Common myeloid progenitor, CD34-positive (primary cell): Measurements from ENCODE around the gene ADAR.

Experiments used
- CTCF ChIA-PET: fragments of 350-600 bp; sonication (Branson Sonifier 250); formaldehyde crosslinking; loops from one replicate; lab custom pipeline; 2021; ENCODE audit warnings: antibody characterized with exemption; lab: Charles Lee
- POLR2A ChIA-PET: fragments of 350-600 bp; sonication (Branson Sonifier 250); formaldehyde crosslinking; loops from one replicate; lab custom pipeline; 2021; ENCODE audit warnings: antibody characterized with exemption; lab: Charles Lee
- DNase-seq, 3 donors: peaks; one replicate each; pipeline versions ENCODE4 v3.0.0 to v3.0.0-alpha.2; 2013
- H3K27ac ChIP-seq, 2 experiments: 1 replicate in 1 of 2; 2 replicates in 1 of 2; pipeline ENCODE4 v1.7.0; 2013; ENCODE audit warnings: inconsistent platforms in 2 of 2, low read length in 2 of 2, mild to moderate bottlenecking in 2 of 2, low read depth in 1 of 2, moderate library complexity in 1 of 2; ENCODE audit not compliant: severe bottlenecking in 2 of 2, insufficient read depth in 1 of 2, poor library complexity in 1 of 2
- H3K27me3 ChIP-seq, 5 experiments: replicated peaks in 2 of 5; 1 replicate in 3 of 5; 2 replicates in 2 of 5; pipeline versions ENCODE4 v1.6.1 to v1.7.0; 2013; ENCODE audit warnings: low read length in 4 of 5, mild to moderate bottlenecking in 2 of 5, moderate library complexity in 2 of 5, inconsistent platforms in 1 of 5; ENCODE audit not compliant: insufficient read depth in 5 of 5, control insufficient read depth in 4 of 5
- H3K36me3 ChIP-seq, 4 experiments: 1 replicate in 2 of 4; 2 replicates in 2 of 4; pipeline versions ENCODE4 v1.6.1 to v1.7.0; 2013; ENCODE audit warnings: low read length in 3 of 4, control low read depth in 1 of 4, mild to moderate bottlenecking in 1 of 4; ENCODE audit not compliant: control insufficient read depth in 4 of 4, insufficient read depth in 4 of 4
- H3K4me1 ChIP-seq, 4 experiments: 1 replicate in 3 of 4; 2 replicates in 1 of 4; pipeline versions ENCODE4 v1.6.1 to v1.7.1; 2013; ENCODE audit warnings: low read length in 3 of 4, mild to moderate bottlenecking in 3 of 4, control low read depth in 1 of 4, inconsistent platforms in 1 of 4, moderate library complexity in 1 of 4; ENCODE audit not compliant: control insufficient read depth in 4 of 4, insufficient read depth in 4 of 4; ENCODE audit errors: control extremely low read depth in 1 of 4
- H3K4me3 ChIP-seq, 7 experiments: 1 replicate in 4 of 7; 2 replicates in 3 of 7; pipeline versions ENCODE4 v1.5.1 to v1.7.0; 2013; ENCODE audit warnings: mild to moderate bottlenecking in 7 of 7, low read length in 6 of 7, moderate library complexity in 6 of 7, inconsistent platforms in 2 of 7, low read depth in 2 of 7, control low read depth in 1 of 7; ENCODE audit not compliant: insufficient read depth in 4 of 7, control insufficient read depth in 1 of 7; ENCODE audit errors: extremely low read depth in 1 of 7
- H3K9me3 ChIP-seq, 5 experiments: 1 replicate in 4 of 5; 2 replicates in 1 of 5; pipeline versions ENCODE4 v1.6.1 to v1.7.1; 2013; ENCODE audit warnings: low read length in 4 of 5, mild to moderate bottlenecking in 2 of 5, inconsistent platforms in 1 of 5, low read depth in 1 of 5, moderate library complexity in 1 of 5; ENCODE audit not compliant: control insufficient read depth in 4 of 5, insufficient read depth in 2 of 5; ENCODE audit errors: control extremely low read depth in 1 of 5
- WGBS: methylation state at CpG from one replicate; pipeline ENCODE4 v1.1.5; 2013; ENCODE audit not compliant: insufficient coverage; 5-methylcytosine and 5-hydroxymethylcytosine counted together

Gene ADAR

DNA sequence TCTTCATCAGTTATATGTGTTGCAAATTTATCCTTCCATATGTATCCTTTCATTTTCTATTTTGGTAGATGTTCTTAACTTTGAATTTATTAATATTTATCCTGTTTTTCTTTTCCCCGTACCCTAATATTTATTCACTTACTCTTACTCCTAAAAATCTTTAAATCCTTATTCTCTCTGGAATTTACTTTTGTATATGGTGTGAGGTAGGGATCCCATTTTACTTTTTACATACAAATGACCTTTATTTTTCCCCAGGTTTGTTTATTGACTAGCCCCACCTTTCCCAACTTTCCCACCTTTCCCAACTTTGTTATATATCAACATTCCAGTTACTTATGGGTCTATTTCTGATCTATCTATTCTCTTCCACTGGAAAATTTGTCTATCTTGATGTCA lies 21.7 kb upstream of the ADAR start:
- H3K27me3 ChIP-seq = no peaks in the 10 kb centered on the region
- H3K36me3 ChIP-seq = no peaks in the 10 kb centered on the region
- WGBS = no CpG with 5 or more reads among the region's 1 CpG
- no peak for DNase-seq
- H3K27ac ChIP-seq = no peak overlapping the region
- H3K4me3 ChIP-seq = no peak overlapping the region
- H3K9me3 ChIP-seq = peaks cover 0 to 5% (median 0%) of the 10 kb centered on the region in 5 experiments
- peaks cover 8 to 24% (median 18%) of the 10 kb centered on the region in 4 experiments for H3K4me1 ChIP-seq
- ChIA-PET CTCF (interaction anchor here (0.6 to 0.9 kb wide), 2 partner anchors 16 to 21 kb away, joined by 3 read pairs; no protein-coding TSS in a partner anchor), POLR2A (interaction anchor here (1.3 kb wide), 1 partner anchor 20 kb away, joined by 4 read pairs; no protein-coding TSS in a partner anchor)

DNA sequence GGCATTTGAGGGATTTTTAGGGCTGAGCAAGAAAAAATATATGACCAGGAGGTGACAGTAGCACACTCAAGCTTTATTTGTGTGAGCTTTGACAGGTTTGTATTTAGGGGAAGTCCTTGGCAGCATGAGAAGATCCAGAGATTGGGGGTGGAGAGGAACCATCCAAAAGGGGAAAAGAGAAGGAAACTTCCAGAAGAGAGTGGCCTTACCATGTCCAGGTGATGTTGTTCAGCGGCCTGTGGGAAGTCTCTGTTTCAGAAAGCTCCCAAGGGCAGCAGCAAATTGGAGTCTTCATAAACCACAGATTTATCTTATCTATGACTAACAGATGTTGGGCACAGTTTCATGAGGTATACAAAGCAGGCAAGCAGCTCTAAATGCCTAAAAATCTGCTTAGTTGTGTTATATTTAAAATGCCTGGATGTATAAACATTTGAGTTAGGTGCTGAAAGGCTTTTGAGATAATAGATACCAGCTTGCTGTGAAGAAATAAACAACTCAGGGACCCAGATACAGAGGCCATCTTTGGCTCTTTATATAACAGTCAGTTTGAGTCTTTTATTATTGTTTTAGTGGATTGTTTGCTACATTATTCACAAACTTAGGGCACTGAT lies 21.2 kb upstream of the ADAR start:
- WGBS = no CpG with 5 or more reads among the region's 1 CpG
- Histone ChIP-seq H3K27ac (no peak overlapping the region), H3K4me3 (no peak overlapping the region), H3K9me3 (peaks cover 0 to 5% (median 0%) of the 10 kb centered on the region in 5 experiments), H3K27me3 (no peaks in the 10 kb centered on the region), H3K36me3 (no peaks in the 10 kb centered on the region), H3K4me1 (peaks cover 8 to 25% (median 18%) of the 10 kb centered on the region in 4 experiments)
- peak; percentile 71 to 89 (median 80) for DNase-seq
- ChIA-PET POLR2A (interaction anchor here (1.3 kb wide), 1 partner anchor 20 kb away, joined by 4 read pairs; no protein-coding TSS in a partner anchor), CTCF (interaction anchor here (0.6 to 0.9 kb wide), 2 partner anchors 17 to 22 kb away, joined by 3 read pairs; no protein-coding TSS in a partner anchor)

DNA sequence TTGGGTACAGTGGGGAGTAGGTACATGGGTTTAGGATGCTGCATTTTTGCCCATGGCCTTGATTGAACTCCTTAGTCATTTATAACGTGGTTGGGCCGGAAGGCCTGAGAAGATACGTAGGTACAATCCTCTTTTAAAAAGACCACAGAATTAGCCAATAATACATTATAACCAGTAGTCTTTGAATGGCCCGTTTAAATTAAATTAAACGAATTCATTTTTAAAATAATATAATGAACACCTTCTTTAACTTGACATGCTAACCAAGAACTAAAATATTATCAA lies 20.1 kb upstream of the ADAR start:
- Histone ChIP-seq H3K36me3 (no peaks in the 10 kb centered on the region), H3K27ac (peak overlapping the region; percentile 87 to 95), H3K4me3 (peak overlapping the region in 6 of 7 experiments; percentile 52 to 94 (median 90)), H3K4me1 (peaks cover 8 to 36% (median 25%) of the 10 kb centered on the region in 4 experiments), H3K9me3 (peaks cover 0 to 5% (median 0%) of the 10 kb centered on the region in 5 experiments), H3K27me3 (no peaks in the 10 kb centered on the region)
- ChIA-PET CTCF (no interaction called here), POLR2A (interaction anchor here (0.5 kb wide), 1 partner anchor 1211 kb away, joined by 7 read pairs; no protein-coding TSS in a partner anchor)
- WGBS = 40% methylated on average over 1 of the region's 5 CpGs
- DNase-seq = no peak

DNA sequence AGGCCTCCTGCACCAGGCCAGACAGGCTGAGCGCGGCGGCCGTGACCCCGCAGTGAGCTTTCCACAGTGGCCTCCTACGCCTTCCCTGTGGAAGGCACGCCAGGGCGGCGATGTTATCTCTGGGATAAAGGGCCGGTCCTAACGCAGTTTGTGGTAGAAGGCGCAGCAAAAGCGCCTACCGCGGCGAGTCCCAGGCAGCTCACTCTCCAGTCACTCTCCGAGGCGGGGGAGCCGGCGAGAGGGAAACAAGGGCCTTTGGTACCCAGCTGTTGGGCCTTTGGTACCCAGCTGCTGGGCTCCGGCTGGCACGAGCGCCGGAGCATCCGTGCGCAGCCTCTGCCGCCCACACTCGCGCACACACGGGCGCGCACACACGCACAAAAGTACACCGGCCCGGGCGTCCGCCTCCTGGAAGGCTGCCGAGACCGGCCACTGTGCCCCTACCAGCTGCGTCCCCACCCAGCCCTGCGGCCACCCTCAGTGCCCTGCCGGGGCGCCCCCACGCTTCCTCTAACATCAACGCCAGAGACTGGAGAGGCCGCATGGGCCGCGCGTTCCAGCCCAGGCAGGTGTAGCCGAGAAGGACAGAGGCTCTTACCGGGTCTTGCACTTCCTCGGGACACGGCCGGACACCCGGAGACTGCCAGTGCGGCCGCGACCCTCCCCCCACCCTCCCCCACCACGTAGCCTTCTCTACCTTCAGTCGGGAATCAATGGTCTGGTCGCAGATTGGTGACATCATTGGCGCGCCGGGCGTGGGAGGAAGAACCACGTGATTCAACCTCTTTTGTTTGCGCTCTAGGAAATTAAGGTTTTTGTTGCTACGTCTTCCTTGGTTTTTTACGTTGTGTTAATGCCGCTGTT lies 19.5 kb upstream of the ADAR start:
- 0% methylated on average over 56 of the region's 70 CpGs for WGBS
- H3K4me1 ChIP-seq = peaks cover 8 to 40% (median 25%) of the 10 kb centered on the region in 4 experiments
- POLR2A ChIA-PET = interaction anchor here (0.6 kb wide), 1 partner anchor 360 kb away, joined by 4 read pairs; no protein-coding TSS in a partner anchor

DNA sequence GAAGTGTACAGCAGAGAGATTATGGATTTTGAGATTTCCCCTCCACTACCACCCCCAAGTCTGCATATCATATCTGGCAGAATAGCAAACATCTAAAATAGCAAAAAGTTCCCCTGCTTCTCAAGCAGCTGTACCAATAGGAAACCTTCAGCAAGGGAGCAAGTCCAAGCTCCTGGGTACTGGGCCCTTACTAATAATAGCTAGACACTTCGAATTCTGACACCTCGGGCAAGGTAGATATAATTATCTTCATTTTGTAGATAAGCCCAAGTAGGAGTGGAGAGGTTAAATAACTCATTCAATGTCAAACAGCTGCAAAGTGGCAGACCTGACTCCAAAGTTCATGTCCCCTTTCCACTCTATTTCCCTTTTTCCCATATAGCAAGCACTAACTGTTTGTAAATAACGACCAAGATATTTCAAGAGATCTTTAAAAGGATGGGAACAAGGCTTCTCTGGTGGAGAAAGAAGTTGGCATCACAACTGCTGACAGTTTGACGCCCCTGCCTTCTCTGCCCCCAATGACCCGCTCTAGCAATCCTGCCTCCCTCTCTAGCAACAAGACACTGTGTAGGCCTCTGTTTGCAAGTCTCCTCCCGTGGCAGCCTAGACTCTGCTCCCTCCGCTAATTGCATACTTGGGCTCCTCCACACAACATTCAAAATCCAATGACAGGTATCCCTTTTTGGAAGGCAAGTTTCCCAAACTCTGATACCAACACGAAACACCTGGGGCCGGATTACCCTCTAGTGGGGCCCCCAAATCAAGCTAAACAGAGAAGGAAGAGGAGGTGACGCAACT lies 18.7 kb upstream of the ADAR start:
- Histone ChIP-seq H3K4me1 (peaks cover 10 to 46% (median 28%) of the 10 kb centered on the region in 4 experiments), H3K4me3 (peak overlapping the region; percentile 52 to 94 (median 92)), H3K9me3 (peaks cover 0 to 5% (median 0%) of the 10 kb centered on the region in 5 experiments), H3K27me3 (no peaks in the 10 kb centered on the region), H3K36me3 (peaks cover 0 to 5% (median 2%) of the 10 kb centered on the region in 4 experiments), H3K27ac (peak overlapping the region; percentile 87 to 95)
- CTCF ChIA-PET = interaction anchor here (0.8 to 1.4 kb wide), 3 partner anchors 20 to 32 kb away, joined by 3 to 5 read pairs (median 4); no protein-coding TSS in a partner anchor
- POLR2A ChIA-PET = interaction anchor here (1.1 kb wide), 1 partner anchor 19 kb away, joined by 3 read pairs; no protein-coding TSS in a partner anchor
- DNase-seq = peak in 2 of 3 donors; percentile 48 to 60
- 7% methylated on average over 8 of the region's 10 CpGs for WGBS

More for the DNA sequence above, 19.5 kb upstream of the ADAR start:
- Histone ChIP-seq H3K27ac (peak overlapping the region; percentile 87 to 95), H3K36me3 (no peaks in the 10 kb centered on the region), H3K4me3 (peak overlapping the region; percentile 52 to 94 (median 92)), H3K9me3 (peaks cover 0 to 5% (median 0%) of the 10 kb centered on the region in 5 experiments), H3K27me3 (no peaks in the 10 kb centered on the region)
- CTCF ChIA-PET = interaction anchor here (0.7 to 1.4 kb wide), 4 partner anchors 10 to 33 kb away, joined by 3 to 5 read pairs (median 4); no protein-coding TSS in a partner anchor
- DNase-seq = peak; percentile 91 to 94 (median 92)
